ENCODE measurements around the gene SYNDIG1. TPM values are rescaled to one million over a fixed set of nuclear protein-coding genes. Genes with fewer than 3 reads are reported as not detected.

The SYNDIG1 gene
- total and polyA plus RNA-seq, 9 of the 15 experiments (the other 6 are each of a cell fraction or from before 2014, with no cell fraction given), result not detected

DNA sequence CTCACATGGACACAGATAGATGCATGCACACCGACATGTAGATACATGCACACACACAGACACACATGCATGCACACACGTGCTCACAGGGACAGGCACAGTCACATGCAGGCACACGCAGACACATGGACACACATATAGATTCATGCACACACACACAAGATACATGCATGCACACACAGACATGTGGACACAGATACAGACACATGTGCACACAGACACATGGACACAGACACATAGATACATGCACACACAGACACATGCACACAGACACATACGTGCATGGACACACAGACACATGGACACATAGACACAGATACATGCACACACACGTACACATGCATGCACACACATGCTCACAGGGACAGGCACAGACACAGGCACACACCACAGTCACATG, 19.8 kb downstream of the SYNDIG1 start:
- intact Hi-C loops (cut with micrococcal nuclease), result no loop called here
- CTCF ChIA-PET (ENCODE audit: low intra/inter-chr PET ratio), result no interaction called here
- Histone ChIP-seq H3K9me3 (replicated peaks; ENCODE audit: control insufficient read depth, insufficient read depth, low read depth, low read length) (no peaks in the 10 kb centered on the region), H2AFZ (ENCODE audit: low read depth, low read length) (no peak overlapping the region), H3K9me1 (ENCODE audit: control insufficient read depth, insufficient read depth, low read length) (no peaks in the 10 kb centered on the region), H3K9ac (ENCODE audit: insufficient read depth in 1 of 2, low read depth in 2 of 2, low read length in 2 of 2) (no peak overlapping the region), H3K27me3 (ENCODE audit: control insufficient read depth in 2 of 2, insufficient read depth in 2 of 2, low read length in 2 of 2) (0 out of 5 replicates have a peak, but pooled peaks cover 0 to 4% of the 10 kb centered on the region in 2 experiments), H3K4me1 (replicated peaks in 1 of 2; ENCODE audit: control insufficient read depth in 2 of 2, insufficient read depth in 2 of 2, low read length in 2 of 2) (no peaks in the 10 kb centered on the region), H3K27ac (ENCODE audit: extremely low read depth, low read depth, low read length) (no peak overlapping the region), H3K79me2 (ENCODE audit: control insufficient read depth, insufficient read depth, low read length) (no peaks in the 10 kb centered on the region), H3K4me3 (no peak overlapping the region), H3K4me2 (ENCODE audit: insufficient read depth, low read length) (no peak overlapping the region), H4K20me1 (replicated peaks; ENCODE audit: control insufficient read depth, insufficient read depth, low read length) (no peaks in the 10 kb centered on the region), H3K36me3 (ENCODE audit: control insufficient read depth, insufficient read depth, low read length) (no peaks in the 10 kb centered on the region)
- no TSS peak for BruUV-seq (replicated peaks)
- no peak for FAIRE-seq
- TF ChIP-seq, protein P1, sequence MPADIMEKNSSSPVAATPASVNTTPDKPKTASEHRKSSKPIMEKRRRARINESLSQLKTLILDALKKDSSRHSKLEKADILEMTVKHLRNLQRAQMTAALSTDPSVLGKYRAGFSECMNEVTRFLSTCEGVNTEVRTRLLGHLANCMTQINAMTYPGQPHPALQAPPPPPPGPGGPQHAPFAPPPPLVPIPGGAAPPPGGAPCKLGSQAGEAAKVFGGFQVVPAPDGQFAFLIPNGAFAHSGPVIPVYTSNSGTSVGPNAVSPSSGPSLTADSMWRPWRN (IDR thresholded peaks at IDR 0.05; ENCODE audit: low read depth), result no peak
- TF ChIP-seq, protein P2, sequence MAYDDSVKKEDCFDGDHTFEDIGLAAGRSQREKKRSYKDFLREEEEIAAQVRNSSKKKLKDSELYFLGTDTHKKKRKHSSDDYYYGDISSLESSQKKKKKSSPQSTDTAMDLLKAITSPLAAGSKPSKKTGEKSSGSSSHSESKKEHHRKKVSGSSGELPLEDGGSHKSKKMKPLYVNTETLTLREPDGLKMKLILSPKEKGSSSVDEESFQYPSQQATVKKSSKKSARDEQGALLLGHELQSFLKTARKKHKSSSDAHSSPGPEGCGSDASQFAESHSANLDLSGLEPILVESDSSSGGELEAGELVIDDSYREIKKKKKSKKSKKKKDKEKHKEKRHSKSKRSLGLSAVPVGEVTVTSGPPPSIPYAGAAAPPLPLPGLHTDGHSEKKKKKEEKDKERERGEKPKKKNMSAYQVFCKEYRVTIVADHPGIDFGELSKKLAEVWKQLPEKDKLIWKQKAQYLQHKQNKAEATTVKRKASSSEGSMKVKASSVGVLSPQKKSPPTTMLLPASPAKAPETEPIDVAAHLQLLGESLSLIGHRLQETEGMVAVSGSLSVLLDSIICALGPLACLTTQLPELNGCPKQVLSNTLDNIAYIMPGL (CRISPR knock-in tag; IDR thresholded peaks at IDR 0.05), result no peak
- TF ChIP-seq, protein P3, sequence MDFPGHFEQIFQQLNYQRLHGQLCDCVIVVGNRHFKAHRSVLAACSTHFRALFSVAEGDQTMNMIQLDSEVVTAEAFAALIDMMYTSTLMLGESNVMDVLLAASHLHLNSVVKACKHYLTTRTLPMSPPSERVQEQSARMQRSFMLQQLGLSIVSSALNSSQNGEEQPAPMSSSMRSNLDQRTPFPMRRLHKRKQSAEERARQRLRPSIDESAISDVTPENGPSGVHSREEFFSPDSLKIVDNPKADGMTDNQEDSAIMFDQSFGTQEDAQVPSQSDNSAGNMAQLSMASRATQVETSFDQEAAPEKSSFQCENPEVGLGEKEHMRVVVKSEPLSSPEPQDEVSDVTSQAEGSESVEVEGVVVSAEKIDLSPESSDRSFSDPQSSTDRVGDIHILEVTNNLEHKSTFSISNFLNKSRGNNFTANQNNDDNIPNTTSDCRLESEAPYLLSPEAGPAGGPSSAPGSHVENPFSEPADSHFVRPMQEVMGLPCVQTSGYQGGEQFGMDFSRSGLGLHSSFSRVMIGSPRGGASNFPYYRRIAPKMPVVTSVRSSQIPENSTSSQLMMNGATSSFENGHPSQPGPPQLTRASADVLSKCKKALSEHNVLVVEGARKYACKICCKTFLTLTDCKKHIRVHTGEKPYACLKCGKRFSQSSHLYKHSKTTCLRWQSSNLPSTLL (IDR thresholded peaks at IDR 0.05), result no peak
- TF ChIP-seq CREB1 (IDR thresholded peaks at IDR 0.05) (no peak), CREB1 (CRISPR knock-in tag; IDR thresholded peaks at IDR 0.05) (no peak), ZNF347 (CRISPR knock-in tag; IDR thresholded peaks at IDR 0.05; ENCODE audit: low read depth) (no peak), SMARCA5 (IDR thresholded peaks at IDR 0.05) (no peak), TEAD2 (tag; IDR thresholded peaks at IDR 0.05) (no peak)
- TF ChIP-seq, protein P4, sequence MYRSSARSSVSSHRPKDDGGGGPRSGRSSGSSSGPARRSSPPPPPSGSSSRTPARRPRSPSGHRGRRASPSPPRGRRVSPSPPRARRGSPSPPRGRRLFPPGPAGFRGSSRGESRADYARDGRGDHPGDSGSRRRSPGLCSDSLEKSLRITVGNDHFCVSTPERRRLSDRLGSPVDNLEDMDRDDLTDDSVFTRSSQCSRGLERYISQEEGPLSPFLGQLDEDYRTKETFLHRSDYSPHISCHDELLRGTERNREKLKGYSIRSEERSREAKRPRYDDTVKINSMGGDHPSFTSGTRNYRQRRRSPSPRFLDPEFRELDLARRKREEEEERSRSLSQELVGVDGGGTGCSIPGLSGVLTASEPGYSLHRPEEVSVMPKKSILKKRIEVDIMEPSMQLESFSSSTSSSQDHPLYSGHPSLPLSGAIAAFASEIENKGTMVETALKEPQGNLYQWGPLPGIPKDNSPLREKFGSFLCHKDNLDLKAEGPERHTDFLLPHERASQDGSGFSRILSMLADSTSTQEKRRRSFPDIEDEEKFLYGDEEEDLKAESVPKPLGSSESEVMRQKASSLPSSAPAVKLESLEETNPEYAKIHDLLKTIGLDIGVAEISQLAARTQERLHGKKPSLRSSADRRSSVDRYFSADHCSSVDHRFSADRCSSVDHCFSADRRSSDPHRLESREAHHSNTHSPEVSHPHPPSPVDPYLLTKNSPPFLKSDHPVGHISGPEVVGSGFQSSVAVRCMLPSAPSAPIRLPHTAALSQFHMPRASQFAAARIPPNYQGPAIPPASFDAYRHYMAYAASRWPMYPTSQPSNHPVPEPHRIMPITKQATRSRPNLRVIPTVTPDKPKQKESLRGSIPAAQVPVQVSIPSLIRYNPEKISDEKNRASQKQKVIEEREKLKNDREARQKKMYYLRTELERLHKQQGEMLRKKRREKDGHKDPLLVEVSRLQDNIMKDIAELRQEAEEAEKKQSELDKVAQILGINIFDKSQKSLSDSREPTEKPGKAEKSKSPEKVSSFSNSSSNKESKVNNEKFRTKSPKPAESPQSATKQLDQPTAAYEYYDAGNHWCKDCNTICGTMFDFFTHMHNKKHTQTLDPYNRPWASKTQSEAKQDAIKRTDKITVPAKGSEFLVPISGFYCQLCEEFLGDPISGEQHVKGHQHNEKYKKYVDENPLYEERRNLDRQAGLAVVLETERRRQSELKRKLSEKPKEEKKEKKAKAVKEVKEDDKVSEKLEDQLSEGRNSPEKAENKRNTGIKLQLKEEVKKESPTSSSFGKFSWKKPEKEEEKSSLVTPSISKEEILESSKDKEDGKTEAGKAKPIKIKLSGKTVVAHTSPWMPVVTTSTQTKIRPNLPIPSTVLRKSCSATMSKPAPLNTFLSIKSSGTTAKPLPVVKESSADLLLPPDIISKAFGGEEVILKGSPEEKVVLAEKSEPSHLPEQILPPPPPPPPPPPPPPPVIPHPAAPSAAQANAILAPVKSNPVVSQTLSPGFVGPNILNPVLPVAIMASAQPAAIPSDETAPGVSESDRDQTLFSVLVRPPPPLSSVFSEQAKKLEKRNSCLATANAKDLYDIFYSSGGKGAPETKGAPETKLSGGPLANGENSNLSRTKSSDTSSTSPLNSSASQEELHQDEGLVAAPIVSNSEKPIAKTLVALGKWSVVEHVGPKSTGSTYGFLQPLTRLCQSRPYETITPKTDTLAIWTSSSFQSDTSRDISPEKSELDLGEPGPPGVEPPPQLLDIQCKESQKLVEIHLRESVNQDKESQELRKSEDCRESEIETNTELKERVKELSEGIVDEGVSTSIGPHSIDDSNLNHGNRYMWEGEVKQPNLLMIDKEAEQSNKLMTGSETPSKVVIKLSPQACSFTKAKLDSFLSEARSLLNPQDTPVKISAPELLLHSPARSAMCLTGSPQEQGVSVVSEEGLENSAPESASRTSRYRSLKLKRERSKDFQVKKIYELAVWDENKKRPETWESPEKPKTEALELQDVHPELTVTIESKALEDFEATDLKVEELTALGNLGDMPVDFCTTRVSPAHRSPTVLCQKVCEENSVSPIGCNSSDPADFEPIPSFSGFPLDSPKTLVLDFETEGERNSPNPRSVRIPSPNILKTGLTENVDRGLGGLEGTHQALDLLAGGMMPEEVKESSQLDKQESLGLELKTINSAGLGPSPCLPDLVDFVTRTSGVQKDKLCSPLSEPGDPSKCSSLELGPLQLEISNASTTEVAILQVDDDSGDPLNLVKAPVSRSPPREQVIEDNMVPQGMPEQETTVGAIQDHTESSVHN (IDR thresholded peaks at IDR 0.05; ENCODE audit: borderline replicate concordance in 1 of 2, low read depth in 1 of 2), result no peak
- 0% methylated on average over 5 of the region's 5 CpGs for WGBS (ENCODE audit: insufficient coverage, low coverage, missing lambda C conversion rate)
- no peak for DNase-seq (ENCODE audit: extremely low read depth in 1 of 4, low spot score in 3 of 4)
- in situ Hi-C loops (cut with MboI), result no loop called here
- POLR2A ChIA-PET, result no interaction called here
- ATAC-seq, result no peak
